ENCODE data around the gene ARHGEF40.

Gene ARHGEF40

GRCh38 chr14:21071225-21072030 lies 1.3 kb downstream of the ARHGEF40 start:
- TF ChIP-seq, protein P1, sequence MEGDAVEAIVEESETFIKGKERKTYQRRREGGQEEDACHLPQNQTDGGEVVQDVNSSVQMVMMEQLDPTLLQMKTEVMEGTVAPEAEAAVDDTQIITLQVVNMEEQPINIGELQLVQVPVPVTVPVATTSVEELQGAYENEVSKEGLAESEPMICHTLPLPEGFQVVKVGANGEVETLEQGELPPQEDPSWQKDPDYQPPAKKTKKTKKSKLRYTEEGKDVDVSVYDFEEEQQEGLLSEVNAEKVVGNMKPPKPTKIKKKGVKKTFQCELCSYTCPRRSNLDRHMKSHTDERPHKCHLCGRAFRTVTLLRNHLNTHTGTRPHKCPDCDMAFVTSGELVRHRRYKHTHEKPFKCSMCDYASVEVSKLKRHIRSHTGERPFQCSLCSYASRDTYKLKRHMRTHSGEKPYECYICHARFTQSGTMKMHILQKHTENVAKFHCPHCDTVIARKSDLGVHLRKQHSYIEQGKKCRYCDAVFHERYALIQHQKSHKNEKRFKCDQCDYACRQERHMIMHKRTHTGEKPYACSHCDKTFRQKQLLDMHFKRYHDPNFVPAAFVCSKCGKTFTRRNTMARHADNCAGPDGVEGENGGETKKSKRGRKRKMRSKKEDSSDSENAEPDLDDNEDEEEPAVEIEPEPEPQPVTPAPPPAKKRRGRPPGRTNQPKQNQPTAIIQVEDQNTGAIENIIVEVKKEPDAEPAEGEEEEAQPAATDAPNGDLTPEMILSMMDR (IDR thresholded peaks at IDR 0.05; ENCODE audit: insufficient read depth, low read depth, low read length, missing control alignments): no peak
- DNase-seq (ENCODE audit: low read depth): peak; percentile 64
- H3K4me3 ChIP-seq (ENCODE audit: low read length): peak overlapping the region; percentile 62

GRCh38 chr14:21072031-21072473 lies 1.9 kb downstream of the ARHGEF40 start:
- TF ChIP-seq, protein P1 (IDR thresholded peaks at IDR 0.05; ENCODE audit: insufficient read depth, low read depth, low read length, missing control alignments): no peak
- DNase-seq (ENCODE audit: low read depth): peak; percentile 51
- H3K4me3 ChIP-seq (ENCODE audit: low read length): no peak overlapping the region

DNA sequence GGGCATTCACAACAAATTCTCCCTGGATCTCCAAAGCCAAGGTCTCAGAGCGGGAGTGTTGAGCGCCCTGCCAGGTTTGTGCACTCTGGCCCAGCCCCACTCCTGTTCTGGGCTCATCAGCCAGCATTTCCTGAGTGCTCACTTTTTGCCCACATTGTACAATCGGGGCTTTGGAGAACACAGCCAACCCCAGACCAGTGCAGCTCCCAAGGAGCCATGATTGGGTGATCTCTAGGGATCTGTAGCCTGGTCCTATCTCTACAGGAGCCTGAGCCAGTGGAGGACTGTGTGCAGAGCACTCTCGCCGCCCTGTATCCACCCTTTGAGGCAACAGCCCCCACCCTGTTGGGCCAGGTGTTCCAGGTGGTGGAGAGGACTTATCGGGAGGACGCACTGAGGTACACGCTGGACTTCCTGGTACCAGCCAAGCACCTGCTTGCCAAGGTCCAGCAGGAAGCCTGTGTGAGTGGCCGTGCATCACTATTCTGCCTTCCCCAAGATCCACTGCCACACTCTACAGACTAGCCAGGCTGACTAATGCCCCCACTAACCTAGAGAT lies 2.8 kb downstream of the ARHGEF40 start:
- no peak overlapping the region for H3K4me3 ChIP-seq (ENCODE audit: low read length)
- TF ChIP-seq, protein P1 (IDR thresholded peaks at IDR 0.05; ENCODE audit: insufficient read depth, low read depth, low read length, missing control alignments): no peak

GRCh38 chr14:21073921-21074320 lies 3.8 kb downstream of the ARHGEF40 start:
- no peak overlapping the region for H3K4me3 ChIP-seq (ENCODE audit: low read length)
- DNase-seq (ENCODE audit: low read depth): no peak
- TF ChIP-seq, protein P1 (IDR thresholded peaks at IDR 0.05; ENCODE audit: insufficient read depth, low read depth, low read length, missing control alignments): no peak

More for the DNA sequence above, 2.8 kb downstream of the ARHGEF40 start:
- no peak for DNase-seq (ENCODE audit: low read depth)

- H3K4me3 ChIP-seq (ENCODE audit: low read length): no peak overlapping the region
- TF ChIP-seq, protein P1 (IDR thresholded peaks at IDR 0.05; ENCODE audit: insufficient read depth, low read depth, low read length, missing control alignments): no peak
- DNase-seq (ENCODE audit: low read depth): no peak
Observed at GRCh38 chr14:21074398-21075272, 4.5 kb downstream of the ARHGEF40 start.

GRCh38 chr14:21075719-21076437 lies 5.8 kb downstream of the ARHGEF40 start:
- DNase-seq (ENCODE audit: low read depth): no peak
- TF ChIP-seq, protein P1 (IDR thresholded peaks at IDR 0.05; ENCODE audit: insufficient read depth, low read depth, low read length, missing control alignments): no peak
- H3K4me3 ChIP-seq (ENCODE audit: low read length): no peak overlapping the region
